Retinal pigment epithelial cell (primary cell): Measurements from ENCODE around the gene PAN2.
"Not testable (repeated sequence)": the region's sequence is repeated elsewhere in the genome, so short reads cannot be mapped to it uniquely, and the experiment has no call there.

Experiments
- DNase-seq: peaks from one replicate; pipeline ENCODE4 v3.0.0-alpha.2; 2010; ENCODE audit warnings: low read depth
- H3K4me3 ChIP-seq: 2 replicates; pipeline ENCODE4 v1.5.1; 2011; ENCODE audit warnings: mild to moderate bottlenecking, low read length, control low read depth, moderate library complexity
- TF ChIP-seq, protein P1 (sequence below): conservative IDR thresholded peaks from 2 replicates; pipeline ENCODE4 v1.5.1; 2011; ENCODE audit warnings: low read depth, low read length, control low read depth, inconsistent platforms

The PAN2 gene

DNA sequence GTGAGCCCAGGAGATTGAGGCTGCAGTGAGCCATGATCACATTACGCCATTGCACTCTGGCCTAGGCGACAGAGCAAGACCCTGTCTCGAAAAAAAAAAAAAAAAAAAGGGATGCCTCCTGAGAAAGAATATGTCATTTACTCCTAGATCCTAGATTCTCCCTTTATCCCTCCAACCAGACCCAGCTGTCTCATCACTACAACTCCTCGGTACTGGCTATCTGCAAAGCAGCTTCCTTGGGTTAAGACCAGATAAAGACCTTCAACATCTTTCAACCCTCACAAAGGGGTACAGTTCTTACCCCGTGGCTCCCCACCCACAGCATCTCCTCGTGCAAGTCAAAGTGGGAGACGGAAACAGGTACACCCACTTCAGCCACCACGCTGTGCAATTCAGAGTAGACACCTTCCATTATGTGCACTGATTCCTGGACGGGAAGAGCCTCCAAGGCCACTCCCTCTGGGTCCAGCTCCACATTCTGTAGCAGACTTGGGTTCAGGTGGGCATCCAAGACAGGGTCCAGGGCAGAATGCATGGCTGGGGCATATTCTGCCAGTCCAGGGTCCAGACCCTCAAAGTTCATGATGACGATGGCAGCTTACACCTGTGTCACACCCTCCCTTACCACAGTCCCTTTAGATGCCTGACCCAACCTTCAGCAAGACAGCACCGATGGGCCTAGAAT, 1.1 kb downstream of the PAN2 start:
- DNase-seq, result no peak

DNA sequence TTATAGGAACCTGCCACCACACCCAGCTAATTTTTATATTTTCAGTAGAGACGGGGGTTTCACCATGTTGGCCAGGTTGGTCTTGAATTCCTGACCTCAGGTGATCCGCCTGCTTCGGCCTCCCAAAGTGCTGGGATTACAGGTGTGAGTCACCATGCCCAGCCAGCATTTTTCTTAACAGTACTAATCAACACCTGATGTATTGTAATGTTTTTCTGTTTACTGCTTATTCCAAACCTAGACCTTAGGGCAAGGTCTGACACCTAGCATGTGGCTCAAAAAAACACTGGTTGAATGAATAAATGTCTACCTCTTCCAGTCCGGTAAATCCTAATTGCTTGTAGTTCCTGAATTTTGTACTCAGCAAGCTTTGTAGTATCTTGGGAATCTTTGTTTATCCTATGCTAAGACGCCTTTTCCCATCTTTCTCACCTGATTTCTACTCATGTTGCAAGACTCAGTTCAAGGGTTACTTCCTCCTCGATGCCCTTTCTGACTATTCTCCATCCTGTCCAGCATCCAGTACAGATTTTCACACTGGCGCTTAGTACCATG, 2.8 kb downstream of the PAN2 start:
- DNase-seq, result no peak
- TF ChIP-seq, protein P1, sequence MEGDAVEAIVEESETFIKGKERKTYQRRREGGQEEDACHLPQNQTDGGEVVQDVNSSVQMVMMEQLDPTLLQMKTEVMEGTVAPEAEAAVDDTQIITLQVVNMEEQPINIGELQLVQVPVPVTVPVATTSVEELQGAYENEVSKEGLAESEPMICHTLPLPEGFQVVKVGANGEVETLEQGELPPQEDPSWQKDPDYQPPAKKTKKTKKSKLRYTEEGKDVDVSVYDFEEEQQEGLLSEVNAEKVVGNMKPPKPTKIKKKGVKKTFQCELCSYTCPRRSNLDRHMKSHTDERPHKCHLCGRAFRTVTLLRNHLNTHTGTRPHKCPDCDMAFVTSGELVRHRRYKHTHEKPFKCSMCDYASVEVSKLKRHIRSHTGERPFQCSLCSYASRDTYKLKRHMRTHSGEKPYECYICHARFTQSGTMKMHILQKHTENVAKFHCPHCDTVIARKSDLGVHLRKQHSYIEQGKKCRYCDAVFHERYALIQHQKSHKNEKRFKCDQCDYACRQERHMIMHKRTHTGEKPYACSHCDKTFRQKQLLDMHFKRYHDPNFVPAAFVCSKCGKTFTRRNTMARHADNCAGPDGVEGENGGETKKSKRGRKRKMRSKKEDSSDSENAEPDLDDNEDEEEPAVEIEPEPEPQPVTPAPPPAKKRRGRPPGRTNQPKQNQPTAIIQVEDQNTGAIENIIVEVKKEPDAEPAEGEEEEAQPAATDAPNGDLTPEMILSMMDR, result no peak

More for the DNA sequence above, 1.1 kb downstream of the PAN2 start:
- TF ChIP-seq, protein P1, result no peak
- H3K4me3 ChIP-seq, result peak overlapping the region; percentile 75

DNA sequence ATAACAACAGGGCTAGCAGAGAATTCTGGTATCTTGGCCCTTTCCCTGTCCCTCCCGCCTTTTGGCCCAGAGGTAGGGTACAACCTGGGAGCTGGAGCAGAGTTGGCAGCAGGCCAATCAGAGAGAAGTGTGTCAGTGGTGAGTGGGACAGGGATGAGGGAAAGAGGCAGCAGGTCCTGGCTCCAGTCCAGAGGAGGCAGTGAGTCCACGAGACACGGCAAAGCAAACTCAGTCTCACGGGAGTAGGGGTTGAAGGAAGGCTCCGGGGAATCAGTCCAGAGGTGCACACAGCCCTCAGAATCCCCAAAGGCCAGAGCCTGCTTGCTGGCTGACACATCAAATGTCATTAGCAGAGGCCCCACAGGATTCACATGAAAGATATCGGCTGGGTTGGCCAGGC, 7.3 kb downstream of the PAN2 start:
- no peak overlapping the region for H3K4me3 ChIP-seq
- TF ChIP-seq, protein P1, result no peak
- DNase-seq, result no peak

More for the DNA sequence above, 2.8 kb downstream of the PAN2 start:
- no peak overlapping the region for H3K4me3 ChIP-seq

DNA sequence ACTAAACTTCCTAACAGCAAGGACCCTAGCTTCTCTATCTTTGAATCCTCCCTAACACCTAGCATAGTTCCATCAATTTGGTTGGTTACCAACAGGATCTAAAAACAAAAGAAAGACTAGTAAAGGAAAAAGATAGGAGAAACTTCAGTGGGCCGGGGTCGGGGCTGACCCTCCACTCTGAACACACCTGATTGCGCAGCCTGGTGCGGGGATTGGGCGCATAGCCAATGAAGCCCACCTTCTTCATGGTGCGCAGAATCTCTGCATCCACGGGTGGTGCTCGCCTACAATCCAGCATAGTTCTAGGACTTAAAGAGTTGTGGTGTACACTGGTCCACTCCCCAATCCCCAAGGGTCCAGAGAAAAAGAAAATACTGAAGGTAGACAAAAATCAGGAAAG, 7.7 kb downstream of the PAN2 start:
- TF ChIP-seq, protein P1, result no peak
- DNase-seq, result no peak
- H3K4me3 ChIP-seq, result no peak overlapping the region

DNA sequence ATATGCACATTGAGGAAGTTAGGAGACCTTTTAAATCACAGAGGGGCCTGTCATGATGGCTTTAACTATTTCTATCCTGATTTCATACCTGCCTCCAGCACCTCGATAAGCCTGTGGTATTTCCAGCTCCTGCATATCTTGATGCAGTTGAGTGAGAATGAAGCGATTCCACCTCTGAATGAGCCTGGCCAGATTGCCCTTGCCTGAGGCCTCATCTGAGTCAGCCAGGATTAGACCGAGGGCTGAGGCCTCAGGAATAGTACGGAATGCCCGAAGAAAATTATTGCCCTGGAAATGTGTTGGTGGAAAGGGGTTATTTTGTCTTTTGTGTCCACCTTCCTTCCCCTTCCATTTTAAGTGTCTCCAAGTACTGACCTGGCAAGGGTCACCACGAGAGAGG, 9.6 kb downstream of the PAN2 start:
- TF ChIP-seq, protein P1, result no peak
- no peak overlapping the region for H3K4me3 ChIP-seq
- DNase-seq, result no peak

DNA sequence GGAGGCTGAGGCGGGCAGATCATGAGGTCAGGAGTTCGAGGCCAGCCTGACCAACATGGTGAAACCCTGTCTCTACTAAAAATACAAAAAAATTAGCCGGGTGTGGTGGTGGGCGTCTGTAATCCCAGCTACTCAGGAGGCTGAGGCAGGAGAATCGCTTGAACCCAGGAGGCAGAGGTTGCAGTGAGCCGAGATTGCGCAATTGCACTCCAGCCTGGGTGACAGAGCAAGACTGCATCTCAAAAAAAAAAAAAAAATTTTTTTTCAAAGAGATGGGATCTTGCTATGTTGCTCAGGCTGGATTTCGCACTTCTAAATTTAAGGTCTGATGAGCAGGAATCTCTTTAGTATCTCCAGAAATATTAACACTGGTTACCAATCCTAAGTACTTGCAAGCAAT, 12.2 kb downstream of the PAN2 start:
- not testable (repeated sequence) for DNase-seq, H3K4me3 ChIP-seq

DNA sequence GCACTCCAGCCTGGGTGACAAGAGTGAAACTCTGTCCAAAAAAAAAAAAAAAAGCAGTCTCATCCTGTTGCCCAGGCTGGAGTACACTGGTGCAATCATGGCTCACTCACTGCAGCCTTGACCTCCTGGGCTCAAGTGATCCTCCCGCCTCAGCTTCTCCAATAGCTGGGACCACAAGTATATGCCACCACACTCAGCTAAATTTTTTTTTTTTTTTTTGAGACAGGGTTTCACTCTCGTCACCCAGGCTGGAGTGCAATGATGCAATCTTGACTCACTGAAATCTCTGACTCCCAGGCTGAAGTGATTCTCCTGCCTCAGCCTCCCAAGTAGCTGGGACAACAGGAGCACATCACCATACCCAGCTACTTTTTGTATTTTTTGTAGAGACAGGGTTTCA, 12.8 kb downstream of the PAN2 start:
- no peak overlapping the region for H3K4me3 ChIP-seq
- TF ChIP-seq, protein P1, result no peak
- DNase-seq, result no peak
